Activated CD8-positive, alpha-beta T cell treated with anti-CD3 and anti-CD28 coated beads, Interleukin-2, amount 10 ng/mL, durations not matched to agents 7 days and 5 days (primary cell): ENCODE data around the gene GNB1. TPM values are rescaled to one million over a fixed set of nuclear protein-coding genes. Genes with fewer than 3 reads are reported as not detected.

Source experiments
- ATAC-seq: fragments of 150-1000 bp; cut with Tn5 transposase; one replicate; pipeline ENCODE4 v1.10.0; 2021; ENCODE audit warnings: moderate library complexity
- CTCF ChIA-PET: fragments of 350-600 bp; sonication (Branson Sonifier 250); formaldehyde crosslinking; loops from one replicate; lab custom pipeline; 2021; ENCODE audit warnings: antibody characterized with exemption; lab: Charles Lee
- POLR2A ChIA-PET: fragments of 350-600 bp; sonication (Branson Sonifier 250); formaldehyde crosslinking; loops from one replicate; lab custom pipeline; 2021; ENCODE audit warnings: antibody characterized with exemption; lab: Charles Lee
- DNase-seq: peaks from one replicate; pipeline ENCODE4 v3.0.0-alpha.2; 2020
- H3K27ac Mint-ChIP-seq: one replicate; pipeline ENCODE4 v1.8.0; 2021; ENCODE audit warnings: mild to moderate bottlenecking, mixed read lengths
- H3K27me3 Mint-ChIP-seq: one replicate; pipeline ENCODE4 v1.8.0; 2021; ENCODE audit warnings: low read depth, mixed read lengths
- H3K36me3 Mint-ChIP-seq: one replicate; pipeline ENCODE4 v1.8.0; 2021; ENCODE audit warnings: low read depth, mixed read lengths
- H3K4me1 Mint-ChIP-seq: one replicate; pipeline ENCODE4 v1.8.0; 2021; ENCODE audit warnings: low read depth, mixed read lengths
- H3K4me3 Mint-ChIP-seq: one replicate; pipeline ENCODE4 v1.8.0; 2021; ENCODE audit warnings: mild to moderate bottlenecking, mixed read lengths
- H3K9me3 Mint-ChIP-seq: one replicate; pipeline ENCODE4 v1.8.0; 2022; ENCODE audit warnings: mixed read lengths; ENCODE audit not compliant: insufficient read depth
- total RNA-seq, 2 experiments: library from RNA; stranded (reverse); gene quantifications; one replicate each; pipeline ENCODE4 v1.2.3, GENCODE V29; 2021

The GNB1 gene
- total RNA-seq, 2 experiments from 2014 or later: 398 TPM

GRCh38 chr1:1759456-1760344, 131.2 kb downstream of the GNB1 start:
- ChIA-PET POLR2A (no interaction called here), CTCF (no interaction called here)
- Mint-ChIP-seq H3K9me3 (no peaks in the 10 kb centered on the region), H3K4me3 (no peak overlapping the region), H3K36me3 (peaks cover 38% of the 10 kb centered on the region), H3K27me3 (no peaks in the 10 kb centered on the region), H3K4me1 (no peaks in the 10 kb centered on the region), H3K27ac (no peak overlapping the region)
- ATAC-seq (no peak), DNase-seq (no peak)

- peaks cover 39% of the 10 kb centered on the region for H3K36me3 Mint-ChIP-seq
- H3K27me3 Mint-ChIP-seq: no peaks in the 10 kb centered on the region
- no peak for DNase-seq
- no peaks in the 10 kb centered on the region for H3K4me1 Mint-ChIP-seq
- H3K27ac Mint-ChIP-seq: no peak overlapping the region
- no peak overlapping the region for H3K4me3 Mint-ChIP-seq
- no peak for ATAC-seq
- no peaks in the 10 kb centered on the region for H3K9me3 Mint-ChIP-seq
- ChIA-PET CTCF (no interaction called here), POLR2A (interaction anchor here (0.9 kb wide), 1 partner anchor 15 kb away, joined by 5 read pairs; no protein-coding TSS in a partner anchor)
These were observed 132.0 kb downstream of the GNB1 start for GRCh38 chr1:1758692-1759455.

GRCh38 chr1:1758059-1758621, 132.7 kb downstream of the GNB1 start:
- no peak for ATAC-seq
- CTCF ChIA-PET: no interaction called here
- Mint-ChIP-seq H3K4me1 (no peaks in the 10 kb centered on the region), H3K36me3 (peaks cover 41% of the 10 kb centered on the region), H3K9me3 (no peaks in the 10 kb centered on the region), H3K27me3 (no peaks in the 10 kb centered on the region), H3K27ac (no peak overlapping the region), H3K4me3 (no peak overlapping the region)
- POLR2A ChIA-PET: interaction anchor here (0.9 kb wide), 1 partner anchor 15 kb away, joined by 5 read pairs; no protein-coding TSS in a partner anchor
- no peak for DNase-seq

- Mint-ChIP-seq H3K27ac (no peak overlapping the region), H3K4me1 (no peaks in the 10 kb centered on the region), H3K9me3 (no peaks in the 10 kb centered on the region), H3K36me3 (peaks cover 37% of the 10 kb centered on the region), H3K27me3 (no peaks in the 10 kb centered on the region), H3K4me3 (no peak overlapping the region)
- ATAC-seq (no peak), DNase-seq (no peak)
- CTCF ChIA-PET: no interaction called here
- POLR2A ChIA-PET: interaction anchor here (0.9 kb wide), 1 partner anchor 16 kb away, joined by 5 read pairs; no protein-coding TSS in a partner anchor
These were observed 133.3 kb downstream of the GNB1 start for GRCh38 chr1:1757422-1758058.

GRCh38 chr1:1756661-1757421, 134.0 kb downstream of the GNB1 start:
- no peak for DNase-seq
- no peak overlapping the region for H3K27ac Mint-ChIP-seq
- no peaks in the 10 kb centered on the region for H3K4me1 Mint-ChIP-seq
- H3K9me3 Mint-ChIP-seq: no peaks in the 10 kb centered on the region
- H3K36me3 Mint-ChIP-seq: peaks cover 34% of the 10 kb centered on the region
- H3K27me3 Mint-ChIP-seq: no peaks in the 10 kb centered on the region
- POLR2A ChIA-PET: no interaction called here
- ATAC-seq: no peak
- CTCF ChIA-PET: no interaction called here
- no peak overlapping the region for H3K4me3 Mint-ChIP-seq

GRCh38 chr1:1755852-1756251, 135.0 kb downstream of the GNB1 start:
- Mint-ChIP-seq H3K4me1 (no peaks in the 10 kb centered on the region), H3K27me3 (no peaks in the 10 kb centered on the region), H3K27ac (no peak overlapping the region), H3K9me3 (no peaks in the 10 kb centered on the region), H3K4me3 (no peak overlapping the region), H3K36me3 (peaks cover 27% of the 10 kb centered on the region)
- ChIA-PET POLR2A (no interaction called here), CTCF (no interaction called here)
- no peak for DNase-seq
- no peak for ATAC-seq

GRCh38 chr1:1755426-1755825, 135.5 kb downstream of the GNB1 start:
- DNase-seq (no peak), ATAC-seq (no peak)
- CTCF ChIA-PET: no interaction called here
- no peak overlapping the region for H3K4me3 Mint-ChIP-seq
- H3K36me3 Mint-ChIP-seq: peaks cover 27% of the 10 kb centered on the region
- H3K4me1 Mint-ChIP-seq: no peaks in the 10 kb centered on the region
- POLR2A ChIA-PET: no interaction called here
- no peaks in the 10 kb centered on the region for H3K9me3 Mint-ChIP-seq
- no peaks in the 10 kb centered on the region for H3K27me3 Mint-ChIP-seq
- H3K27ac Mint-ChIP-seq: no peak overlapping the region

- ChIA-PET POLR2A (no interaction called here), CTCF (no interaction called here)
- H3K9me3 Mint-ChIP-seq: no peaks in the 10 kb centered on the region
- H3K4me1 Mint-ChIP-seq: peaks cover 3% of the 10 kb centered on the region
- ATAC-seq (no peak), DNase-seq (no peak)
- peaks cover 24% of the 10 kb centered on the region for H3K36me3 Mint-ChIP-seq
- H3K27me3 Mint-ChIP-seq: no peaks in the 10 kb centered on the region
- no peak overlapping the region for H3K27ac Mint-ChIP-seq
- no peak overlapping the region for H3K4me3 Mint-ChIP-seq
These were observed 136.7 kb downstream of the GNB1 start for GRCh38 chr1:1754051-1754815.

- ChIA-PET POLR2A (no interaction called here), CTCF (no interaction called here)
- Mint-ChIP-seq H3K9me3 (no peaks in the 10 kb centered on the region), H3K36me3 (peaks cover 24% of the 10 kb centered on the region), H3K27ac (no peak overlapping the region), H3K27me3 (no peaks in the 10 kb centered on the region), H3K4me1 (peaks cover 3% of the 10 kb centered on the region), H3K4me3 (no peak overlapping the region)
- DNase-seq: no peak
- ATAC-seq: no peak
These were observed 137.3 kb downstream of the GNB1 start for GRCh38 chr1:1753607-1754005.

GRCh38 chr1:1752636-1753606, 138.0 kb downstream of the GNB1 start:
- ChIA-PET POLR2A (no interaction called here), CTCF (interaction anchor here (1.1 kb wide), 1 partner anchor 153 kb away, joined by 3 read pairs; no protein-coding TSS in a partner anchor)
- no peaks in the 10 kb centered on the region for H3K27me3 Mint-ChIP-seq
- ATAC-seq: no peak
- H3K9me3 Mint-ChIP-seq: no peaks in the 10 kb centered on the region
- H3K36me3 Mint-ChIP-seq: peaks cover 18% of the 10 kb centered on the region
- H3K27ac Mint-ChIP-seq: no peak overlapping the region
- no peak overlapping the region for H3K4me3 Mint-ChIP-seq
- H3K4me1 Mint-ChIP-seq: peaks cover 3% of the 10 kb centered on the region
- DNase-seq: no peak
